GM18858 (cell line): ENCODE data around the gene CCDC66.

Source experiments
- ATAC-seq: cut with Tn5 transposase; IDR thresholded peaks from one replicate; pipeline ENCODE4 v1.9.1; 2021; ENCODE audit not compliant: unreplicated experiment

CCDC66 gene

DNA sequence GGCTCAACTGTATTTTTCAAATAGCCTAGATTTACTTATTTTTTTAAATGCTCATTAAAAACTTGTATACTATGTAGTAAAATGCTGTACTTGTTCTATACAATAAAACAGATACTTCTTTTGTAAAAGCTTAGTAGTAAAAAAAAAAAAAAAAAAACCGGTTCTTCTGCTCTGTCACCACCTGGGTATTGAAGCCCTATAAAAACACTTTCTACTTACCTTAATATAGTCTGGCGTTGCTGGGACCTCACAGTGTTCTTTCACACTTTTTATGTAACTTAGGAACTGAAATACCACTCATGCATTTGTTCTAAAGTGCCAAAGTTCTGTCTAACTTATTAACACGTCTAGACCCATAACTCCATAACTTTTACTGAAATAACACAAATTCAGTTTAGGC lies 64.7 kb downstream of the CCDC66 start:
- ATAC-seq: no peak

DNA sequence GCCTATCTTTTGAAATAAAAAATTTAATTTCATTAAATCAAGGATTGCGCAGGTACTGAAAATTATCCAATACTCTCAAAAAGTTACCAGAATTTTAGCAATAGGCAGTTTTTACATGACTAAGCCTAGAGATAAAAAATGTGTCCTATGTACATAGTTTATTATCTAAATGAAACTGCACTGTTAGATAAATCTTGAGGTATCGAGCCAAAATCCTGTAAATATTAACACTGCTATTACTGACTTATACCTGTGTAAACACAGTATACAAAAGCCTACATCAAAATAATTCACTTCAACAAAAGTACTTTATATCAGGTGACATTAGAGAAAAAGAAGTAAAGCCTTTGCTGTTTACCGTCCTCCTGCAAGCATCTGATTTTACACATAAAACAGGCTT lies 65.4 kb downstream of the CCDC66 start:
- no peak for ATAC-seq

DNA sequence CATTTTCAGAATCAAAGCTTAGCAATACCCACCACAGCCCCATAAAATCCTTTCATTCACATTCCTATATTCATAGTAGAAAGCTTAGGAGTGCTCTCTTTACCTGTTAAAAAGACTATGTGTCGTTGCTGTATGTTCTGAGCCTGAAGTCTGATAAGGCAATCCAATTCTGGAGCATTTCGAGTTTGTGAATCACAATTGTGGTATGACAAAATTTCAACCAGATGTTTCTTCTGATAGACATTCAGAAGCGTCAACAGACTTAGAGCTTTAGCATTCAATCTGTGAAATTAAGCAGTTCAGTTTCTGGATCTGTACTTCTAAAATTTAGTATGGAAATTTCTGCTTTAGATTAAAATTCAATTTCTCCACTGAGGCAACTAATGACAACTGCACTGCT lies 67.8 kb downstream of the CCDC66 start:
- no peak for ATAC-seq

DNA sequence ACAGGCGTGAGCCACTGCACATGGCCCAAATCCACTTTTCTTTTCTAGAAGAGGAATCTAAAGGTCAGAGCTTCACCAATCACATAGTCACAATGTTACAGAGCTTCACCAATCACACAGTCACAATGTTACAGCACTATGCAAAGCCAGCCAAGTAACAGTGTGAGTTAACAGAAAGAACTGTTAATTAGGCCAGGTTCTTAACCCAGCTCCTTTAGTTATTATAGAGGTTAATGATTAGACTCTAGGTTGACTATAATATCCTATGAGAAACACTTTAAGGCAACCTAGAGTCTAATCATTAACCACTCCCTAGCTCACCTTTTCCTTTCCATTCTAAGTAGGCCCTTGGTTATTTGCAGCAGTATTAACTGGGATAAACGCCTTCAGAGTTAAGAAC lies 72.1 kb downstream of the CCDC66 start:
- no peak for ATAC-seq

DNA sequence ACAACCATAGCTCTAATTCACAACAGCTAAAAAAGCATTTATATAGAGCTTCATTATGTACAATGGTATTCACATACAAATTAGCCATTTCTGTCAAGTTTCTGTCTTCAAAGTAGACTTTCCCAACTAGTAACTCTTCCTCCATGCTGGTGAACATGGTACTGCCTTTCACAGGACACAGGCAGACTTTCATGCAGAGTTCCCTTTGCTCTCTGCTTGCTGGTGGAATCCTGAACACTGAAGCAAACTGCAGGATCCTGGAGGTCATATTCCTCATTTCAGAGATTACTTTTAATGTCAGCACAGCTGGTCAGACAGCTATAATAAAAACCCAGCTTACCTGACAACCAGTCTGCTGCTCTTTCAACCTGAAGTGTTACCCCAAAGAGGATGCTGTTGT lies 72.5 kb downstream of the CCDC66 start:
- ATAC-seq: no peak

DNA sequence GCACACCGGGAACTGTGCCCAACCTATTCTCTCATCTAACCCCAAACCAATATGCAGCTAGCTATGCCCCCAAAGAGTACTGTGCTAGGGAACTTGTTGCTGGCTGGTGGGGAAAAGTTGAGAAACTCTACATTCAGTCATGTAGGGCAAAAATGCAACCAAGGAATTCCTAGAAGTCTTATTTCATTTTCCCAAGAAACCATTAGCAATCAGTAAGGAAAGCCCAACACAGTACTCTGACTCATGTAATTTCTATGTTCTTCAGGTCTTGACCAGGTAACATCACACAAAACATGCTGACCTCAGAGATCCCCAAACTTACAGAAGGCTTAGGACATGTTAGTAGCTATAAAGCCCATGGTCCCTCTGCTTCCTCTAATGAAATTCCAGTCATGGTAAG lies 74.0 kb downstream of the CCDC66 start:
- ATAC-seq: no peak

DNA sequence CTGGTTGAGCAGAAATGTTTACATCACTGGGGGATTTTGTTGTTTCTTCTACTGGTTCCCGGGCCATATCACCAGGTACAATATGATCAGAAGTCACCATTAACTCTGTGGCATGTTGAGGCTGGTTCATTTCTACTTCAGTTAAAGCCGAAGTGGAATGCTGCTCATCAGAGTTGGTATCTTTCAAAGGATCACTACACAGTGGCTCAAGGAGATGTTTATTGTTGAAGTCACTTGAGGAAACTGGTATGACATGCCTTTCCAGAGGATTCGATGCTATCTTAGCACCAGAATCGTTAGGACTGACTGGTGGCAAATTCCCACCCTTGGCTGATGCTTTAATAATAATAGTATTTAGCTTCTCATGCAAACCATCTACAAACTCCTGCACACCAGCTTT lies 76.2 kb downstream of the CCDC66 start:
- no peak for ATAC-seq

DNA sequence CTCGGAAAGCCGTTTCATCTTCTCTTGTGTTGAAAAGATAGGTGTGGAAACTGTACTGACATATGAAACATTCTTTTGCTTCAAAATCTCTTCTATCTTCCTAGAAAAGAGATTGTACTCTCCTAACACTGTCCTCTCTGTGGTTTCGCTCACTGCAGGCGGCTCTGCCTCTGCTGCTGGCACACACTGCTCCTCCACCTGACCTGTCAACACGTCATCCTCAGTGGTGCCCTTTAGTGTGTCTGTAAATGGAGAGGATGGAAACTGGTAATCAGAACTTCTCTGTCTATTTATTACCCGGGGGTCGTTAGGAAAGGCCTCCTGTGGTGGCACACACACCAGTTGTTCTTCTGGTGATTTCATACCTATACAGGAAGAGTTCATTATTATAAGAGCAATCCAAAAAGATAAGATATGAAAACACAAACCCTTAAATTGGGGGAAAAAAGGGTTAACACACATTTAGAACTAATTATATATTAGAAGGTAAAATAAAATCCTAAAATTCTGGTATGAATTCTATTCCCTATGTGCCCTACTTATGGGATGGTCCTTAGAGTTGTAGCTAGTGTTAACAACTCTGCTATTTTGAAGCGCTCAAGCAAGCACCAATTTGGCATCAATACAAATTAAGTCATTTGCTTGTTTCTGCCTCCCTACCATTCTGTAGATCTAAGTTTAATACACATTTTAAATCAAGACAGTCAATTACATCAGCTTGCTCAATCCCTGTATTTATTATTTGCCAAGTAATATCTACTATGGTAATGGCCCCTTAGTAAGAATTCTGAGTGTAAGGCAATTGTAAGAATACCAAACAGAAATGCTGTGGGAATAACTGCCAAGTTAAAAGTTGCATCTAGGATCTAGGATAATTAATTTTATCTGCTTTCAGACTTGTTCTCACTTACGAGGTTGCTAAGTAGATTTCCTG lies 76.9 kb downstream of the CCDC66 start:
- ATAC-seq: no peak

DNA sequence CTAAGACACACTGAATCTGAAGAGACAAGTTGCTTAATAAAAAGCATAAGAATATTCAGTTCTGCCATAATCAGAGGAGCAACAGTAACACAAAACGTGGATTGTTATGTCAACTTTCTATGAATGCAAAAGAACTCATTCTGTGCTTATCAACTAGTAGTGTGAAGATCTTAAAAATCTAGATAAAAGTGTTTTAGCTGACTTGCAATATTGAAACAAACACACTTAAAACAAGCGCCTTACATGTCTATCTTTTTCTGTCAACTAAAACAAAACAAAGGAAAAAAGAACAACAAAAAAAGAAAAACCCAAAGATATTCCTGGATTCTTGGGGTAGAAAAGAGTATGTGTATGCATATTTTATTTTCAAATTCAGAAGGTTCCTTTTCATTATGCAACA lies 88.4 kb downstream of the CCDC66 start:
- no peak for ATAC-seq

DNA sequence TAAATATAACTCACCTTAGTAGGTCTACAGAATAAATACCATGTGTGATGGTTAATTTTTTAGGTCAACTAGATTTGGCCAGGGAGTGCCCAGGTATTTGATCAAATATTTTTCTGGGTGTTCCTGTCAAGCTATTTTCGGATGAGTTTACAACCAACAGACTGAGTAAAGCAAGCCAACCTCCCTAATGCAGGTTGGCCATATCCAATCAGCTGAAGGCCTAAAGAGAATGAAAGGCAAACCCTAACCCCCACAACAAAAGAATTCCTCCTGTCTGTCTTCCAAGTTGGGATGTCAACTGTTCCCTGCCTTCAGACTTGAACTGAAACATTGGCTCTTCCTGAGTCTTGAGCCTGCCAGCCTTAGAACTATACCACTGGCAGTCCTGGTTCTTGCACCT lies 97.5 kb downstream of the CCDC66 start:
- ATAC-seq: no peak

DNA sequence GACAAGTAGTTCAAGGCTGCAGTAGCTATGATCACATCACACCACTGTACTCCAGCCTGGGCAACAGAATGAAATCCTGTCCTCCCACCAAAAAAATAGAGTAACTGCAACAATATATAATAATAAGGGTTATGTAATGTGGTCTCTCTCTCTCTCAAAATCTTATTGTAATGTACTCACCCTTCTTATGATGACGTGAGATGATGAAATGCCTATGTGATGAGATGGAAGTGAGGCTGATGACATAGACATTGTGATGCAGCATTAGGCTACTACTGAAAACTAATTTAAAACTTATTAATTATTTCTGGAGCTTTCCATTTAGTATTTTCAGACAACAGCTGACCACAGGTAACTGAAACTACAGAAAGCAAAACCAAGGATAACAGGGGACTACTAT lies 98.7 kb downstream of the CCDC66 start:
- ATAC-seq: no peak

DNA sequence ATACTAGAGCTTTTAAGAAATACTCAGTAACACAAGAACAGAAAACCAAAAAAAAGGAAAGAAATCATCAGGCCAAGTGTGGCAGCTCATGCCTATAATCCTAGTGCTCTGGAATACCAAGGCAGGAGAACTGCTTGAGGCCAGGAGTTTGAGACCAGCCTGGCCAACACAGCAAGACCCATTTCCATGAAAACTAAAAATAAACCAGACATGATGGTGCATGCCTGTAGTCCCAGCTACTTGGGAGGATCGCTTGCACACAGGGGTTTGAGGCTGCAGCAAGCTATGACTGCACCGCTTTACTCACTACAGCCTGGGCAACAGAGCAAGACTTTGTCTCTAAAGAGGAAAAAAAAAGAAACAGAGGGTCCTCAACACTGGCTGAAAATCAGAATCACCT lies 107.8 kb downstream of the CCDC66 start:
- no peak for ATAC-seq

DNA sequence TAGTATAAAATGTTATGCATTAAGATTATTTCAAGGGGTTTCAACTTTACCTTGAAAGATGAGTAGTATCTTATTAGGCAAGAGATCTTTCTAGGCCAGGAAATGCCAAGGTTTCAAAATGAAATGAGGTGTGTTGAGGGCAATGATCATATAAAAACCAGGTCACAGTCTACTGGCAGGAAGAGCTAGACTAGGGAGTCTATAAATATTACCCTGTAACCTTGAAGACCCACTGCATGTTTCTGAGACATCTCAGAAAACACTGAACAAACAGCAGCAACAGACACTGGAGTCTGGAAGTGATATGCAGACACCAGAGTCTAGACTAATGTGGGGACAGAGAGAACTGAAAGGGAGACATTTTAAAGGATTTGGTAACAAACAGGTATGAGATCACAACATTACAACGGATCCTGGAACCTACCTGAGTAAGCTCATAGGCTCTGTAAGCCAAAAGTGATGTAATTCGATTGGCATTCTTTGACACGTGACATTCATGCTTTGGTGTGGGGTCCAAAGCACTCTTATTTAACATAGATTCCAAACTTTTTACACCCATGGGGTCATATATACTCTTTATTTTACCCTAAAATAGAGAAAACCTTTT lies 111.1 kb downstream of the CCDC66 start:
- no peak for ATAC-seq
